Central memory CD4-positive, alpha-beta T cell (primary cell): ENCODE data around the gene CLTA.
A peak's percentile ranks its signal among the peaks of the same experiment; 100 is the strongest.

Experiments
- DNase-seq: peaks from one replicate; pipeline ENCODE4 v3.0.0; 2022

Gene CLTA

GRCh38 chr9:36248061-36248460 lies 57.3 kb downstream of the CLTA start:
- peak; percentile 27 for DNase-seq

- no peak for DNase-seq
These were observed 58.5 kb downstream of the CLTA start for GRCh38 chr9:36249189-36249588.

- DNase-seq: no peak
These were observed 59.4 kb downstream of the CLTA start for GRCh38 chr9:36250079-36250478.

- DNase-seq: no peak
These were observed 60.7 kb downstream of the CLTA start for GRCh38 chr9:36251428-36251827.

- peak; percentile 95 for DNase-seq
These were observed 67.7 kb downstream of the CLTA start, which contains the start of gene GNE for GRCh38 chr9:36258208-36258995. TSS of gene GNE (minus strand) at chr9:36258448. CDS start at chr9:36249355, 9,093 bp downstream.

GRCh38 chr9:36258996-36259533 lies 68.3 kb downstream of the CLTA start:
- DNase-seq: no peak
